LNCaP clone FGC (cell line): ENCODE data around the gene COL6A2.
"Not testable (repeated sequence)": the region's sequence is repeated elsewhere in the genome, so short reads cannot be mapped to it uniquely, and the experiment has no call there.

Source experiments
- DNase-seq: peaks from one replicate; pipeline ENCODE4 v3.0.0-alpha.2; 2011; ENCODE audit warnings: low read depth
- H3K4me3 ChIP-seq: 2 replicates; pipeline ENCODE4 v1.5.1; 2011; ENCODE audit warnings: mild to moderate bottlenecking, low read depth, low read length, control low read depth
- TF ChIP-seq, protein P1 (sequence below): IDR thresholded peaks from 2 replicates; pipeline ENCODE4 v1.5.1; 2012; ENCODE audit warnings: mild to moderate bottlenecking; ENCODE audit not compliant: control insufficient read depth, insufficient read depth; ENCODE audit errors: extremely low read depth

COL6A2 gene

DNA sequence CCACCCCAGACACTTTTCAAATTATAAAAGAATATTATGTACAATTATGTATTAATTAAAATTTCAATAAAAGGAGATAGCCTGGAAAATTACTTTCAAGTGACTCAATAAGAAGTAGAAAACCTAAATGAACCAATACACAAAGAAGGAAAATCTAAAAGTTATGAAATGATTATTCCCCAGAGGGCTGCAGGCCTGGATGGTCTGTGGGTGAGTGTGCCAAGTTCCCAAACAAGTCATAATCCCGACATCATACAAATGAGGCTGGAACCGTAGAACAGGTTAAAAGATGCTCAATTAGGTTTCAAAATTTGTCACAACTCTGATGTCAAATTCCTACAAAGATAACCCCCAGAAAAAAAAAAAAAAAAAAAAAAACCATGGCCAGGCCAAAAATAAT, 73.7 kb downstream of the COL6A2 start:
- TF ChIP-seq, protein P1, sequence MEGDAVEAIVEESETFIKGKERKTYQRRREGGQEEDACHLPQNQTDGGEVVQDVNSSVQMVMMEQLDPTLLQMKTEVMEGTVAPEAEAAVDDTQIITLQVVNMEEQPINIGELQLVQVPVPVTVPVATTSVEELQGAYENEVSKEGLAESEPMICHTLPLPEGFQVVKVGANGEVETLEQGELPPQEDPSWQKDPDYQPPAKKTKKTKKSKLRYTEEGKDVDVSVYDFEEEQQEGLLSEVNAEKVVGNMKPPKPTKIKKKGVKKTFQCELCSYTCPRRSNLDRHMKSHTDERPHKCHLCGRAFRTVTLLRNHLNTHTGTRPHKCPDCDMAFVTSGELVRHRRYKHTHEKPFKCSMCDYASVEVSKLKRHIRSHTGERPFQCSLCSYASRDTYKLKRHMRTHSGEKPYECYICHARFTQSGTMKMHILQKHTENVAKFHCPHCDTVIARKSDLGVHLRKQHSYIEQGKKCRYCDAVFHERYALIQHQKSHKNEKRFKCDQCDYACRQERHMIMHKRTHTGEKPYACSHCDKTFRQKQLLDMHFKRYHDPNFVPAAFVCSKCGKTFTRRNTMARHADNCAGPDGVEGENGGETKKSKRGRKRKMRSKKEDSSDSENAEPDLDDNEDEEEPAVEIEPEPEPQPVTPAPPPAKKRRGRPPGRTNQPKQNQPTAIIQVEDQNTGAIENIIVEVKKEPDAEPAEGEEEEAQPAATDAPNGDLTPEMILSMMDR: no peak
- DNase-seq: no peak
- H3K4me3 ChIP-seq: no peak overlapping the region

DNA sequence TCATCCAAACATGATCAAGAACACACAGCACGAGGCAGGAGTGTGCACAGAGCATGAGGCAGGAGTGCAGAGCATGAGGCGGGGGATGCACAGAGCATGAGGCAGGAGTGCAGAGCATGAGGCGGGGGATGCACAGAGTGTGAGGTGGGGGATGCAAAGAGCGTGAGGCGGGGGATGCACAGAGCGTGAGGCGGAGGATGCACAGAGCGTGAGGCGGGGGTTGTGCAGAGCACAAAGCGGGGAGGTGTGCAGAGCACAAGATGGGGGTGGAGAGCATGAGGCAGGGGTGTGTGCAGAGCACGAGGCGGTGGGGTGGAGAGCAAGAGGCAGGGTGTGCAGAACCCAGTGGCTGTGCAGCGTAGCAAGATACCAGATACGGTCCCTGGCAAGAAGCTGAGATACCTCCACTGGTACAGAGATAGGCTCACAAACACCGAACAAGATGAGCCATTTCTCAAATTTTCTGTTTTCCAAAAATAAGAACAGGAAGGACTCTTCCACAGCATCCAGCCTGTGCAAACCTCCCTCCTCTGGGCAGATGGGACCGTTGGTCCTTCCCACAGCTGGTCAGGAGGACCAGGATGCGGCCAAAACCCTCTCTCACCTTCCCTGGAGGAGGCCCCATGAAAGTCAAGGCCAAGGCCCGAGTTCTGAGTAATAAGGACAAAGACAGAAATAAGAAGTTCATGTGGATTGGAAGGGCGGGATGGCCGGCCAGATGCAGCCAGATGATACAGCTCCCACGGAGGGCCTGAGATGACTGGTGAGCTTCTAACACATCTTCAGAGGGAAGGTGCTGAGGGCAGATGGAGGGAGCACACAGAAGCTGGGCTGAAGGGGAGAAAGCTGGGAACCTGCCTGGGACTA, 74.3 kb downstream of the COL6A2 start:
- H3K4me3 ChIP-seq: no peak overlapping the region
- TF ChIP-seq, protein P1: no peak
- DNase-seq: no peak

DNA sequence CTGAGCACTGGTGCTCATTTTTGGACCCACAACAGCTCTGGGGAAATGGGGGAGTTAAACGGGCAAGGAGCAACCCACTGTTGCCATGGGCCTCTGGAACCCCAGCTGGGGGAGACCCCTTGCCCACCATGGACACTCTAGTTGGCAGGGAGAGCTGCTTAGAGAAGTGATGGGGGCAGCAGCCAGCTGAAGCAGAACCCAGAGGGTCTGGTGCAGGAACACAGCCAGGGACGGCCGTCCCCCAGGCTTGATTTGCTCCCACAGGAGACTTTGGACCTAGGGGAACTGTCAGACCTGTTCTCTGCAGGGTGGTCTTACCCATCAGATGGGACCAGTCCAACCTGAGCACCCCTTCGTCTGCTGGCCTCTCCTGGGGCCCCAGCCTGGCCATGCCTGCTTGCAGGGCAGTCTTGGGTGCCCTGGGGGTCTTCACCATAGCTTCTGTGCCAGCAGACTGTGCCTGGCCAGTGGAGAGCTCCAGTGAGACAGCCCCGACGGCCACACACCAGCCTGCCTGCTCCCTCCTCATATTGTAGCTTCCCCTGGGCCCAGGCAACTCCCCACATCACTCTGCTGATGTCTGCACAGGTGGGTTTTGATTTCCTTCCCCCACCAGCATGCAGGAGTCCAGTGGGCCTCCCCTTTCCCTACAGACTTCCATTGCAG, 75.1 kb downstream of the COL6A2 start:
- no peak for DNase-seq
- TF ChIP-seq, protein P1: no peak
- no peak overlapping the region for H3K4me3 ChIP-seq

DNA sequence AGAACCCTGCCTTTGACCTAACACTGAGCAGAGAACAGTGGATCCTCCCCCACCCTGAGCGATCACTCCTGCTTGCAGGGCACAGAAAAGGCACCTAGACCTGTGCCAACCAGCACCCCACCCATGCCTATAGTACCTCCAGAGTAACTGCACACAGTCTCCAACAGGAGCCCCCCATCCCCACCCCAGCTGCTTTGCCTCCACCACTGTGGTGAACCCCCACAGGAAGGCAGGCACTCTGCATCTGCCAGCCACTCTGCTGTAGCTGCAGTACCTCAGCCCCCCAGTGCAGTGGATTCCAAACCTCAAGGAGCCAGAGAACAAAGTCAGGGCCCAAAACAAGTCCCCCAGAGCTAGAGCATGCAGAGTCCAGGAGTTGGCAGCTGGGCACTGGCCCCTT, 75.7 kb downstream of the COL6A2 start:
- no peak for DNase-seq
- TF ChIP-seq, protein P1: no peak
- H3K4me3 ChIP-seq: no peak overlapping the region

DNA sequence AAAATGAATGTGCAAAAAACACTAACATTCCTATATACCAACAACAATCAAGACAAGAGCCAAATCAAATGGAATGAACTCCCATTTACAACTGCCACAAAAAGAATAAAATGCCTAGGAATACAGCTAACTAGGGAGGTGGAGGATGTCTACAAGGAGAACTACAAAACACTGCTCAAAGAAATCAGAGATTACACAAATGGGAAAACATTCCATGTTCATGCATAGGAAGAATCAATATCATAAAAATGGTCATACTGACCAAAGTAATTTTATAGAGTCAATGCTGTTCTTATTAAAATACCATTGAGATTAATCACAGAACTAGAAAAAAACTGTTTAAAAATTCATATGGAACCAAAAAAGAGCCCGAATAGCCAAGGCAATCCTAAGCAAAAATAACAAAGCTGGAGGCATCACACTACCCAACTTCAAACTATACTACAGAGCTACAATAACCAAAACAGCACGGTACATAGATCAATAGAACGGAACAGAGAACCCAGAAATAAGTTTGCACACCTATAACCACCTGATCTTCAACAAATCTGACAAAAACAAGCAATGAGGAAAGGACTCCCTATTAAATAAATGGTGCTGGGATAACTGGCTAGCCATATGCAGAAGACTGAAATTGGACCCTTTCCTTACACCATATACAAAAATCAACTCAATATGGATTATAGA, 78.7 kb downstream of the COL6A2 start:
- DNase-seq, H3K4me3 ChIP-seq: not testable (repeated sequence)

DNA sequence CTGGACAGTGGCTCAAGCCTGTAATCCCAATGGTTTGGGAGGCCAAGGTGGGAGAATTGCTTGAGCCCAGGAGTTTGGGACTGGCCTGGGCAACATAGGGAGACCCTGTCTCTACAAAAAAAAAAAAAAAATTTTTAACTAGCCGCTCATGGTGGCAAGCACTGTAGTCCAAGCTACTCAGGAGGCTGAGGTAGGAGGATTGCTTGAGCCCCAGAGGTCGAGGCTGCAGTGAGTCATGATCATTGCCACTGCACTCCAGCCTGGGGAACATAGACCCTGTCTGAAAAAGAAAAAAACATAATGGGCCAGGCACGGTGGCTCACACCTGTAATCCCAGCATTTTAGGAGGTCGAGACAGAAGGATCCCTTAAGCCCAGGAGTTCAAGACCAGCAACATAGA, 81.0 kb downstream of the COL6A2 start:
- DNase-seq: no peak
- TF ChIP-seq, protein P1: no peak
- no peak overlapping the region for H3K4me3 ChIP-seq
